ENCODE results near the gene PSKH1. TPM values are rescaled to one million over a fixed set of nuclear protein-coding genes. Genes with fewer than 3 reads are reported as not detected.
A peak's percentile ranks its signal among the peaks of the same experiment; 100 is the strongest.

Gene PSKH1
- total RNA-seq, 2 experiments from 2014 or later = 21.3 to 21.5 TPM

DNA sequence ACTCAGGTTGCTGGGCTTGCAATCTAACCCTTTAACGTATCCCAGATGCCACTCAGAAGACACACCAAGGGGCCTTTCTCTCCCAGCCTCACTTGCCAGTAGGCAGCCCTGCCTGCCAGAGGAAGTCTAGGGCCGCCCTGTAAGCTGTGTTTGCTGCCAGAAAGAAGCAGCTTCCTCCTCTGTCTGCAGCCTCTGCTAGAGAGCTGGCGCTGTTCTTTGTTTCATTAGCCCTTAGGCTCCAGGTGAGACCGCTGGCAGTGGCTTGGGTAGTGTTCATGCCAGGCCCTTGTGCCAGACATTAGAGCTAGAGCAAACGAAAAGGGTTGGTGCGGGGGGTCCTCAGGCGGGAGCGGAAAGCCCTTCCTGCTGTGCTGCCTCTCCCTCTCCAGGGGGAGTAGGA, 29.7 kb downstream of the PSKH1 start:
- ChIA-PET CTCF (interaction anchor here (0.6 to 1.0 kb wide), 2 partner anchors 39 to 98 kb away, joined by 3 to 4 read pairs; no protein-coding TSS in a partner anchor), POLR2A (no interaction called here)
- Mint-ChIP-seq H3K27ac (peak overlapping the region; percentile 65), H3K36me3 (ENCODE audit: low read depth) (no peaks in the 10 kb centered on the region), H3K4me1 (peaks cover 9% of the 10 kb centered on the region), H3K27me3 (no peaks in the 10 kb centered on the region), H3K9me3 (no peaks in the 10 kb centered on the region), H3K4me3 (no peak overlapping the region)
- DNase-seq = no peak

- H3K9me3 Mint-ChIP-seq = no peaks in the 10 kb centered on the region
- ChIA-PET POLR2A (no interaction called here), CTCF (interaction anchor here (1.0 to 1.4 kb wide), 4 partner anchors 11 to 40 kb away, joined by 3 to 11 read pairs (median 4); partner anchors contain the start of genes NRN1L and PSKH1)
- H3K4me3 Mint-ChIP-seq = no peak overlapping the region
- peaks cover 6% of the 10 kb centered on the region for H3K4me1 Mint-ChIP-seq
- H3K27me3 Mint-ChIP-seq = no peaks in the 10 kb centered on the region
- DNase-seq = no peak
- peaks cover 3% of the 10 kb centered on the region for H3K36me3 Mint-ChIP-seq (ENCODE audit: low read depth)
- no peak overlapping the region for H3K27ac Mint-ChIP-seq
These were observed 30.5 kb downstream of the PSKH1 start for GRCh38 chr16:67923414-67924116.

GRCh38 chr16:67924140-67924906, 31.3 kb downstream of the PSKH1 start:
- POLR2A ChIA-PET = interaction anchor here (0.7 kb wide), 1 partner anchor 105 kb away, joined by 3 read pairs; no protein-coding TSS in a partner anchor
- no peak for DNase-seq
- Mint-ChIP-seq H3K36me3 (ENCODE audit: low read depth) (peaks cover 4% of the 10 kb centered on the region), H3K4me1 (peaks cover 6% of the 10 kb centered on the region), H3K27me3 (no peaks in the 10 kb centered on the region), H3K27ac (peak overlapping the region; percentile 19), H3K4me3 (no peak overlapping the region), H3K9me3 (no peaks in the 10 kb centered on the region)
- CTCF ChIA-PET = interaction anchor here (0.6 to 3.7 kb wide), 11 partner anchors 10 to 115 kb away, joined by 3 to 13 read pairs (median 4); partner anchors contain the start of genes NRN1L and PSKH1

DNA sequence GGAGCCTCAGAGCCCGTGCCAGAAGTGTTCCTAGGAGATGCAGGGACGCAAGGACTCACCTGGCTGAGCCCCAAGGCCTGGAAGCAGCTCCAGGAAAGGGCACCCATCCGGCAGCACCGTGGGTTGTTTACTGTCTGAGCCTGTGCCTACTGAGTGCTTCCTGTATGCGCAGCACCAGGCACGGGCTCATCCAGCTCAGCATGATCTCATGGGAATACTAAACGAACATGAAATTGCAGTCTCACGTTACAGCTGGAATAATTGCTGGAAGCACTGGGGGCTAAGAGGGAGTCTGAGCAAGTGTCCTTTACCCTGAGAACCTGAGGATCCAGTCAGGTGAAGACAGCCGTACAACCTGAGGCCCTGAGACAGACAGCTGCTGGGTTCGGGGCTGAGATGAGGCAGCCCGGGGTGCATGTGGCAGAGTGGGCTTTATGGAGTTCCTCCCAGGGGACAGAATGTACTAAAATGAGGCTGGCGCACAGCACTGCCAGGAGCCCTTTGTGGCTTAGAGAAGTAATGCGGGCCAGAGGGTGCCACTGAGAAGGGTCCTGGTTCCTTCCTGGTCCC, 33.2 kb downstream of the PSKH1 start:
- ChIA-PET POLR2A (no interaction called here), CTCF (interaction anchor here (0.5 to 3.7 kb wide), 4 partner anchors 39 to 110 kb away, joined by 3 to 13 read pairs (median 4); no protein-coding TSS in a partner anchor)
- Mint-ChIP-seq H3K4me3 (no peak overlapping the region), H3K4me1 (peaks cover 6% of the 10 kb centered on the region), H3K36me3 (ENCODE audit: low read depth) (peaks cover 9% of the 10 kb centered on the region), H3K27ac (no peak overlapping the region), H3K27me3 (no peaks in the 10 kb centered on the region), H3K9me3 (no peaks in the 10 kb centered on the region)
- no peak for DNase-seq

- no peaks in the 10 kb centered on the region for H3K9me3 Mint-ChIP-seq
- H3K27ac Mint-ChIP-seq = no peak overlapping the region
- no peaks in the 10 kb centered on the region for H3K27me3 Mint-ChIP-seq
- peaks cover 14% of the 10 kb centered on the region for H3K36me3 Mint-ChIP-seq (ENCODE audit: low read depth)
- H3K4me3 Mint-ChIP-seq = no peak overlapping the region
- DNase-seq = no peak
- H3K4me1 Mint-ChIP-seq = peaks cover under 1% of the 10 kb centered on the region
- CTCF ChIA-PET = interaction anchor here (0.7 to 3.7 kb wide), 10 partner anchors 9 to 406 kb away, joined by 3 to 13 read pairs (median 4); no protein-coding TSS in a partner anchor
- POLR2A ChIA-PET = no interaction called here
These were observed 34.3 kb downstream of the PSKH1 start for GRCh38 chr16:67927131-67927941.

DNA sequence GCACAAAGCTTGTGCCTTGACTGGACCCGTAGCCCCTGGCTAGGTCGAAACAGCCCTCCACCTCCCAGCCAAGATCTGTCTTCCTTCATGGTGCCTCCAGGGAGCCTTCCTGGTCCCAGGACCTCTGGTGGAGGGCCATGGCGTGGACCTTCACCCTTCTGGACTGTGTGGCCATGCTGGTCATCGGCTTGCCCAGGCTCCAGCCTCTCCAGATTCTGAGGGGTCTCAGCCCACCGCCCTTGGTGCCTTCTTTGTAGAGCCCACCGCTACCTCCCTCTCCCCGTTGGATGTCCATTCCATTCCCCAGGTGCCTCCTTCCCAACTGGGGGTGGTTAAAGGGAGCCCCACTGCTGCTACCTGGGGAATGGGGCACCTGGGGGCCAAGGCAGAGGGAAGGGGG, 35.1 kb downstream of the PSKH1 start:
- Mint-ChIP-seq H3K27me3 (no peaks in the 10 kb centered on the region), H3K27ac (peak overlapping the region; percentile 60), H3K9me3 (no peaks in the 10 kb centered on the region), H3K4me3 (no peak overlapping the region), H3K4me1 (no peaks in the 10 kb centered on the region), H3K36me3 (ENCODE audit: low read depth) (peaks cover 17% of the 10 kb centered on the region)
- ChIA-PET POLR2A (no interaction called here), CTCF (interaction anchor here (0.7 to 2.3 kb wide), 17 partner anchors 10 to 407 kb away, joined by 3 to 8 read pairs (median 4); partner anchors contain the start of gene LCAT)
- DNase-seq = no peak

DNA sequence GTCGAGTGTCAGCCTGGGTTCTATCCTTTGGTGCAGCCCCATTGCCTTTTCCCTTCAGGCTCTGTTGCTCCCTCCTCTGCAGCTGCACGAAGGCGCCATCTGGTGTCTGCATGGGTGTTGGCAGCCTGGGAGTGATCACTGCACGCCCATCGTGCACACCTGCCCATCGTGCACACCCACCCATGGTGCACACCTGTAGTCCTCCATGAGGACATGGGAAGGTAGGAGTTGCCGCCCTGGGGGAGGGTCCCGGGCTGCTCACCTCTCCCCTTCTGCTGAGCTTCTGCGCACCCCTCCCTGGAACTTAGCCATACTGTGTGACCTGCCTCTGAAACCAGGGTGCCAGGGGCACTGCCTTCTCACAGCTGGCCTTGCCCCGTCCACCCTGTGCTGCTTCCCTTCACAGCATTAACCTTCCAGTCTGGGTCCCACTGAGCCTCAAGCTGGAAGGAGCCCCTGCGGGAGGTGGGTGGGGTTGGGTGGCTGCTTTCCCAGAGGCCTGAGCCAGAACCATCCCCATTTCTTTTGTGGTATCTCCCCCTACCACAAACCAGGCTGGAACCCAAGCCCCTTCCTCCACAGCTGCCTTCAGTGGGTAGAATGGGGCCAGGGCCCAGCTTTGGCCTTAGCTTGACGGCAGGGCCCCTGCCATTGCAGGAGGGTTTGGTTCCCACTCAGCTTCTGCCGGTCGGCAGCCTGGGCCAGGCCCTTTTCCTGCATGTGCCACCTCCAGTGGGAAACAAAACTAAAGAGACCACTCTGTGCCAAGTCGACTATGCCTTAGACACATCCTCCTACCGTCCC, 35.7 kb downstream of the PSKH1 start:
- H3K27me3 Mint-ChIP-seq = no peaks in the 10 kb centered on the region
- peak overlapping the region; percentile 60 for H3K27ac Mint-ChIP-seq
- ChIA-PET CTCF (interaction anchor here (0.7 to 2.3 kb wide), 18 partner anchors 10 to 408 kb away, joined by 3 to 8 read pairs (median 4); partner anchors contain the start of gene LCAT), POLR2A (no interaction called here)
- peaks cover 20% of the 10 kb centered on the region for H3K36me3 Mint-ChIP-seq (ENCODE audit: low read depth)
- DNase-seq = peak; percentile 84
- H3K4me1 Mint-ChIP-seq = peaks cover 2% of the 10 kb centered on the region
- no peaks in the 10 kb centered on the region for H3K9me3 Mint-ChIP-seq
- H3K4me3 Mint-ChIP-seq = no peak overlapping the region

DNA sequence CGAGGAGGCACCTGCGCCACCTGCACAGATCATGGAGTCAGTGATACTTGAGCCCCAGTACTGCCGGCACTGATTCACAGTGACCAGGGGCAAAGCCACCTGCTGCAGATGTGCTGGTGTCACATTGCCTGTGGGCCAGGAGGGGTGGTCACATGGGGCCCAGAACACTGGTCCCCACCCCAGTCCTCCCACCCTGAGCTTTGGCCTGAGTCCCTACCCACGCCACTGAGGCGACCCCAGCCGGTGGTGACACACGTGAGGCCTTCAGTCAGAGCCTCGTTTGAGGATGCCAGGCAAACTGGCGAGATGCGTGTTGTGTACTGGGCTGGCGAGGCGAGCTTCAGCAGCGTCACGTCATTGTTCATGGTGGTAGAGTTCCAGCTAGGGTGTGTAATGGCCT, 37.1 kb downstream of the PSKH1 start:
- no peaks in the 10 kb centered on the region for H3K27me3 Mint-ChIP-seq
- H3K4me3 Mint-ChIP-seq = no peak overlapping the region
- ChIA-PET CTCF (interaction anchor here (1.2 to 2.3 kb wide), 2 partner anchors 19 to 46 kb away, joined by 3 to 8 read pairs; partner anchors contain the start of gene NRN1L), POLR2A (interaction anchor here (1.0 kb wide), 1 partner anchor 46 kb away, joined by 3 read pairs; no protein-coding TSS in a partner anchor)
- peaks cover 16% of the 10 kb centered on the region for H3K4me1 Mint-ChIP-seq
- H3K36me3 Mint-ChIP-seq (ENCODE audit: low read depth) = peaks cover 35% of the 10 kb centered on the region
- DNase-seq = no peak
- no peak overlapping the region for H3K27ac Mint-ChIP-seq
- H3K9me3 Mint-ChIP-seq = no peaks in the 10 kb centered on the region

GRCh38 chr16:67930678-67931211, 37.7 kb downstream of the PSKH1 start:
- DNase-seq = no peak
- Mint-ChIP-seq H3K4me3 (no peak overlapping the region), H3K27me3 (no peaks in the 10 kb centered on the region), H3K9me3 (no peaks in the 10 kb centered on the region), H3K36me3 (ENCODE audit: low read depth) (peaks cover 40% of the 10 kb centered on the region), H3K27ac (no peak overlapping the region), H3K4me1 (peaks cover 20% of the 10 kb centered on the region)
- POLR2A ChIA-PET = interaction anchor here (1.0 kb wide), 1 partner anchor 47 kb away, joined by 3 read pairs; no protein-coding TSS in a partner anchor
- CTCF ChIA-PET = interaction anchor here (0.6 to 1.2 kb wide), 6 partner anchors 13 to 263 kb away, joined by 3 to 6 read pairs (median 3); partner anchors contain the start of gene NRN1L

DNA sequence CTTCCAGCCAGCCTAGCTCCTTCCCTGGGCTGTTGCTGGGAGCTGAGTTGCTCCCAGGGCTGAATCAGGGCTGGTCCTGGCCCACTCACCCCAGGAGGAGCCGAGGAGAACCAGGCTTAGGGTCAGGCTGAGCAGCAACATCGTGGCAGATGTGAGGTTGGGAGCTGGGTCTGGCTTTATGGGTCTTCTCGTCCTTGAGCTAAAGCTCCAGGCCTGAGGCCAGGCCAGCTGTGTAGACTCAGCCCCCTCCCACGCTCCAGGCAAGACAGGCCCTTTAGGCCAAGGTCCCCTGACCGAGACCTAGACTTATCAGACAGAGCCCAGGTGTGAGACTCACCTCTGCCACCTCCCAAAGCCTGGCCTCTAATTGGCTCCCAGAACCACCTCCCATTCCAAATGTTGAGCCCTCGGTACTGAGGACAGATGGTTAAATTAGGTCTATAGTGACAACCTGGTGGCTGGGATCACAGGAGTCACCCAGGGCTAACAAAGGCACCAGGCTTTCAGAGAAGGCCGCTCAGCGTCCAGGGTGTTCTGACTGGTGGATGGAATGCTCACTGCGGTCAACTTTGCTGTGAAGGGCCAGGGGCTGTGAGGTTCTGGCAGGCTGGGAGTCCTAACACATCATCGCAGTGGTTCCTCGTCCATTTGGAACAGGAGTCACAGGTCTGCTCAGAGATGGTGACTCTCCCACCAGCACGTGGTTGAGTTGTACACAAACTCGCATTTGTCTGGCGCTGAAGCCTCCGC, 38.8 kb downstream of the PSKH1 start, which contains the start of gene CTRL:
Gene CTRL, minus strand, starts transcription at position 151 of the 750 bp plus-strand sequence. Its CDS starts 10 bp downstream, at position 141.
- Mint-ChIP-seq H3K4me3 (no peak within 1 kb of the TSS), H3K36me3 (ENCODE audit: low read depth) (peaks cover 48% of the 10 kb centered on the region), H3K27ac (peak within 1 kb of the TSS; percentile 72), H3K27me3 (no peaks in the 10 kb centered on the region), H3K9me3 (no peaks in the 10 kb centered on the region), H3K4me1 (peaks cover 22% of the 10 kb centered on the region)
- POLR2A ChIA-PET = no interaction called here
- no peak for DNase-seq
- CTCF ChIA-PET = interaction anchor here (0.7 to 1.1 kb wide), 3 partner anchors 14 to 116 kb away, joined by 3 to 4 read pairs (median 3); no protein-coding TSS in a partner anchor

Measured in activated CD4-positive, alpha-beta T cell treated with anti-CD3 and anti-CD28 coated beads, Interleukin-2, amount 10 ng/mL, durations not matched to agents 7 days and 5 days (primary cell).